ENCODE data around the gene CHRDL2. TPM values are rescaled to one million over a fixed set of nuclear protein-coding genes. Genes with fewer than 3 reads are reported as not detected.
A peak's percentile ranks its signal among the peaks of the same experiment; 100 is the strongest.

Gene CHRDL2
- total and polyA plus RNA-seq, 7 donors = 6.1 to 45.1 (median 14.6) TPM; not detected in 1

DNA sequence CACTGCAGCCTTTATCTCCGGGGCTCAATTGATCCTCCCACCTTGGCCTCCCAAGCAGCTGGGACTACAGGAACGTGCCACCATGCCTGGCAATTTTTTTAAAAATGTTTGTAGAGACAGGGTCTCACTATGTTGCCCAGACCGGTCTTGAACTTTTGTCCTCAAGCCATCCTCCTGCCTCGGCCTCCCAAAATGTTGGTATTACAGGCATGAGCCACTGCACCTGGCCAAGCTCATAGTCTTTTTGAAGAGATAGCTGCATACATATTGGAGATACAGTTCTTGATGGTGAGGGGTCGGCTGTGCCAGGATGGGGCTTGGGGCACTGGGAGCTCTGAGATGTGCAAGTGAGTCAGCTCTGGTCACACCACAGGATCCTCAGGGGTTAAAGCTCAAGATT, 53.2 kb downstream of the CHRDL2 start:
- WGBS, 2 donors = 93 to 94% methylated on average over 5 of the region's 5 CpGs
- Histone ChIP-seq H3K27ac (no peak overlapping the region), H3K4me1 (peaks cover 0 to 47% (median 32%) of the 10 kb centered on the region in 4 donors), H3K27me3 (no peaks in the 10 kb centered on the region), H3K4me3 (no peak overlapping the region), H3K36me3 (no peaks in the 10 kb centered on the region), H3K9me3 (no peaks in the 10 kb centered on the region)
- TF ChIP-seq EP300 (IDR thresholded peaks at IDR 0.05) (no peak), POLR2AphosphoS5 (IDR thresholded peaks at IDR 0.05) (no peak), POLR2A (IDR thresholded peaks at IDR 0.05) (no peak)
- TF ChIP-seq, protein P1, sequence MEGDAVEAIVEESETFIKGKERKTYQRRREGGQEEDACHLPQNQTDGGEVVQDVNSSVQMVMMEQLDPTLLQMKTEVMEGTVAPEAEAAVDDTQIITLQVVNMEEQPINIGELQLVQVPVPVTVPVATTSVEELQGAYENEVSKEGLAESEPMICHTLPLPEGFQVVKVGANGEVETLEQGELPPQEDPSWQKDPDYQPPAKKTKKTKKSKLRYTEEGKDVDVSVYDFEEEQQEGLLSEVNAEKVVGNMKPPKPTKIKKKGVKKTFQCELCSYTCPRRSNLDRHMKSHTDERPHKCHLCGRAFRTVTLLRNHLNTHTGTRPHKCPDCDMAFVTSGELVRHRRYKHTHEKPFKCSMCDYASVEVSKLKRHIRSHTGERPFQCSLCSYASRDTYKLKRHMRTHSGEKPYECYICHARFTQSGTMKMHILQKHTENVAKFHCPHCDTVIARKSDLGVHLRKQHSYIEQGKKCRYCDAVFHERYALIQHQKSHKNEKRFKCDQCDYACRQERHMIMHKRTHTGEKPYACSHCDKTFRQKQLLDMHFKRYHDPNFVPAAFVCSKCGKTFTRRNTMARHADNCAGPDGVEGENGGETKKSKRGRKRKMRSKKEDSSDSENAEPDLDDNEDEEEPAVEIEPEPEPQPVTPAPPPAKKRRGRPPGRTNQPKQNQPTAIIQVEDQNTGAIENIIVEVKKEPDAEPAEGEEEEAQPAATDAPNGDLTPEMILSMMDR (IDR thresholded peaks at IDR 0.05) = no peak
- no peak for DNase-seq
- intact Hi-C loops (cut with DNase I) = no loop called here

DNA sequence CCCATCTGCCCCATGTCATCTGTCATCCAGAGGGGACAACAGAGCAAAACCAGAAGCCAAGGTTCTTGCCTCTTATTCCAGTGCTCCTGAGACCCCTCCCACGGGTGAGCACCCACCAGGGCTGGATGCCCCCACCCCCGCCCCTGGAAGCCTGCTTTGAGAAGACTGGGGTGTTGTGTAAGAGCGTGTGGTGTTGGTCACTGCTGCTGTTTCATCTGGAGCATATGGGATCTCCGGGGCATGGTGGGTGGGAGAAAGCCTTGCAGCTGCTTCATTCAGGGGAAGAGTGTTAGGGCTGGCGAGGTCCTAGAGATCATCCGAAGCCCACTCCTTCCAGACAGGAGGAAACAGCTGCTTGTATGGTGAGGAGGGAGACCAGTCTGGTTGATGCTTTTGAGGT, 54.1 kb downstream of the CHRDL2 start:
- no peaks in the 10 kb centered on the region for H3K9me3 ChIP-seq
- no peaks in the 10 kb centered on the region for H3K36me3 ChIP-seq
- WGBS, 2 donors = 72 to 79% methylated on average over 6 of the region's 6 CpGs
- intact Hi-C loops (cut with DNase I) = no loop called here
- no peak overlapping the region for H3K4me3 ChIP-seq
- TF ChIP-seq, protein P1 (IDR thresholded peaks at IDR 0.05) = no peak
- no peak for TF ChIP-seq EP300 (IDR thresholded peaks at IDR 0.05)
- no peak for TF ChIP-seq POLR2A (IDR thresholded peaks at IDR 0.05)
- TF ChIP-seq POLR2AphosphoS5 (IDR thresholded peaks at IDR 0.05) = no peak
- no peaks in the 10 kb centered on the region for H3K27me3 ChIP-seq
- H3K27ac ChIP-seq = peak overlapping the region in 1 of 4 donors; percentile 45
- peaks cover 3 to 47% (median 32%) of the 10 kb centered on the region in 4 donors for H3K4me1 ChIP-seq
- DNase-seq = no peak

DNA sequence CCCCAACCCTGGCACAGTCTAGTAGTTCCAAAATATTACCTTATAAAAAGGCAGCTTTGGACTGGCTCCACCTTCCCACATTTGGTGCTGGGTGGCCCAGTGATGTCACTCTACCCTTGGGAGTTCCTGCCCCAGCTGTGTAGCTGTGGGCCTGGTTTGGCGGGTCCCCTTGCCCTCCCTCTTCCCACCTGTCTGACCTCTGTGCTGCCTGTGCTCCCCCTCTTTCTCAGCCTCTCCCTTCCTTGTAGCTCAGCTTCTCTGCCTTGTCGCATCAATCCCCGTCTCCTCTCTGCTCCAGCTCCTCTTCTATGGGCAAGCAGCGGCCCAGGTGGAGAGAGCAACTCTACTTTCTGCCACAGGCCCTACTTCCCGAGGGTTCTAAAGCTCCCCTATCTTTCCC, 54.6 kb downstream of the CHRDL2 start:
- no peaks in the 10 kb centered on the region for H3K36me3 ChIP-seq
- H3K4me3 ChIP-seq = no peak overlapping the region
- no peaks in the 10 kb centered on the region for H3K27me3 ChIP-seq
- TF ChIP-seq POLR2A (IDR thresholded peaks at IDR 0.05) (no peak), EP300 (IDR thresholded peaks at IDR 0.05) (no peak), POLR2AphosphoS5 (IDR thresholded peaks at IDR 0.05) (no peak)
- TF ChIP-seq, protein P1 (IDR thresholded peaks at IDR 0.05) = no peak
- peaks cover 3 to 46% (median 30%) of the 10 kb centered on the region in 4 donors for H3K4me1 ChIP-seq
- WGBS, 2 donors = 76 to 92% methylated on average over 5 of the region's 5 CpGs
- peak overlapping the region in 1 of 4 donors; percentile 45 for H3K27ac ChIP-seq
- no peaks in the 10 kb centered on the region for H3K9me3 ChIP-seq
- no peak for DNase-seq
- intact Hi-C loops (cut with DNase I) = no loop called here

DNA sequence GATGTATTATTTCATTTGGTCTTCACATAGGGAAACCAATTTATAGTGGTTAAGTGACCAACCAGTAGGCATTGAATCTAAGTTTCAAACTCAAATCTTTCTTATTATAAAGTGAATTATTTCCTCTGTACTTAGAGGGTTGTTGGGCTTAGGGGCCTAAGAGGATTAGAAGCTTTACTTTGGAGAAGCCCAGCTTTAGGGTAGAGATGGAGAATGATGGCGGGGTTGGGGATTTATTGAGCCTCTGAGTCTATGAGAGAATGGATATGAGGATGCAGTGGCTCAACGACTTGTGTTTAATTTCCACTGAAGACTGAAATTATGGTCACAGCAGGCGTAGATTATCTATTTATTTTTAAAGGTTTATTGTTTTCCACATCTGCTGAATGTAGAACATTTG, 55.5 kb downstream of the CHRDL2 start:
- Histone ChIP-seq H3K36me3 (no peaks in the 10 kb centered on the region), H3K27ac (no peak overlapping the region), H3K4me1 (peaks cover 3 to 37% (median 23%) of the 10 kb centered on the region in 4 donors), H3K27me3 (no peaks in the 10 kb centered on the region), H3K9me3 (no peaks in the 10 kb centered on the region), H3K4me3 (no peak overlapping the region)
- no peak for DNase-seq
- 68 to 84% methylated on average over 3 of the region's 3 CpGs for WGBS, 2 donors
- intact Hi-C loops (cut with DNase I) = no loop called here
- TF ChIP-seq POLR2AphosphoS5 (IDR thresholded peaks at IDR 0.05) (no peak), POLR2A (IDR thresholded peaks at IDR 0.05) (no peak), EP300 (IDR thresholded peaks at IDR 0.05) (no peak)
- TF ChIP-seq, protein P1 (IDR thresholded peaks at IDR 0.05) = no peak
